ENCODE data around the gene USPL1.

DNA sequence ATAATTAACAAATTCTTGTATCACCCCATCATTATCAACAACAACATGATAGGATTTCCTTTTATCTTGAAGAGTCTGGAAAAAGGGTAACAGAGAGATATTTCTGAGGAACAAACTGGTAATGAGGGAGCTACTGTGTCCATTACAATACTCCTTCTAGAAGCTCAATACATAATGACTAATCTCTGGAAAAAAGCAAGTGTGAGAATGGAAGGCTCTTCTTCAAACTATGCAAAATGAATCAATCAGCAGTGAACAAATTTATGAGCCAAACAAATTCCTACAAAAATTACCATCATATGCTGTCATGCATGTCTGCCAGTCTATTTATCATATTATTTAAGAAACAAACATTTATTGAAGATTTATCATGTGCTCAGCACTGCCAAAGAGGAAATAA, 30.0 kb upstream of the USPL1 start:
- TF ChIP-seq, protein P1, sequence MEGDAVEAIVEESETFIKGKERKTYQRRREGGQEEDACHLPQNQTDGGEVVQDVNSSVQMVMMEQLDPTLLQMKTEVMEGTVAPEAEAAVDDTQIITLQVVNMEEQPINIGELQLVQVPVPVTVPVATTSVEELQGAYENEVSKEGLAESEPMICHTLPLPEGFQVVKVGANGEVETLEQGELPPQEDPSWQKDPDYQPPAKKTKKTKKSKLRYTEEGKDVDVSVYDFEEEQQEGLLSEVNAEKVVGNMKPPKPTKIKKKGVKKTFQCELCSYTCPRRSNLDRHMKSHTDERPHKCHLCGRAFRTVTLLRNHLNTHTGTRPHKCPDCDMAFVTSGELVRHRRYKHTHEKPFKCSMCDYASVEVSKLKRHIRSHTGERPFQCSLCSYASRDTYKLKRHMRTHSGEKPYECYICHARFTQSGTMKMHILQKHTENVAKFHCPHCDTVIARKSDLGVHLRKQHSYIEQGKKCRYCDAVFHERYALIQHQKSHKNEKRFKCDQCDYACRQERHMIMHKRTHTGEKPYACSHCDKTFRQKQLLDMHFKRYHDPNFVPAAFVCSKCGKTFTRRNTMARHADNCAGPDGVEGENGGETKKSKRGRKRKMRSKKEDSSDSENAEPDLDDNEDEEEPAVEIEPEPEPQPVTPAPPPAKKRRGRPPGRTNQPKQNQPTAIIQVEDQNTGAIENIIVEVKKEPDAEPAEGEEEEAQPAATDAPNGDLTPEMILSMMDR (IDR thresholded peaks at IDR 0.05; ENCODE audit: low read depth, low read length): no peak
- no peak for TF ChIP-seq MYC (IDR thresholded peaks at IDR 0.05; ENCODE audit: low read depth, low read length)
